HG02870 (cell line): Measurements from ENCODE around the gene MYO18B.

Experiments
- ATAC-seq: cut with Tn5 transposase; IDR thresholded peaks from one replicate; pipeline ENCODE4 v1.9.1; 2021; ENCODE audit warnings: mild to moderate bottlenecking, moderate library complexity; ENCODE audit not compliant: unreplicated experiment

Gene MYO18B

GRCh38 chr22:26075251-26075650 is 333.3 kb downstream of the MYO18B start:
- no peak for ATAC-seq

GRCh38 chr22:26079009-26079408 is 337.0 kb downstream of the MYO18B start:
- ATAC-seq: no peak
